Testis (tissue), 3 donors: Measurements from ENCODE around the gene MIER2. TPM values are rescaled to one million over a fixed set of nuclear protein-coding genes. Genes with fewer than 3 reads are reported as not detected.
"Not testable (repeated sequence)": the region's sequence is repeated elsewhere in the genome, so short reads cannot be mapped to it uniquely, and the experiment has no call there.

ENCODE experiments used
- DNase-seq: peaks from one replicate; pipeline ENCODE4 v3.0.0-alpha.2; 2019
- H3K27ac ChIP-seq, 2 donors: fragments of 200-600 bp; sonication (generic); one replicate each; pipeline ENCODE4 v1.5.1; 2019
- H3K27me3 ChIP-seq: fragments of 200-600 bp; sonication (generic); one replicate; pipeline ENCODE4 v1.5.1; 2019
- H3K36me3 ChIP-seq: fragments of 200-600 bp; sonication (generic); one replicate; pipeline ENCODE4 v1.5.1; 2017; ENCODE audit warnings: low read depth; ENCODE audit errors: missing control alignments
- H3K4me1 ChIP-seq: fragments of 200-600 bp; sonication (generic); one replicate; pipeline ENCODE4 v1.5.1; 2019
- H3K4me3 ChIP-seq, 2 donors: fragments of 200-600 bp; sonication (generic); one replicate each; pipeline ENCODE4 v1.5.1; 2017 to 2019
- H3K9me3 ChIP-seq: fragments of 200-600 bp; sonication (generic); one replicate; pipeline ENCODE4 v1.5.1; 2017
- CTCF ChIP-seq, 3 experiments: fragments of 450-650 bp in 2 of 3; fragments of 200-600 bp in 1 of 3; sonication (generic) in 1 of 3; IDR thresholded peaks; one replicate each; pipeline ENCODE4 v1.5.1; 2016 to 2019; ENCODE audit warnings: antibody characterized with exemption in 3 of 3, mild to moderate bottlenecking in 2 of 3, moderate library complexity in 1 of 3
- POLR2A ChIP-seq: fragments of 450-650 bp; IDR thresholded peaks from one replicate; pipeline ENCODE4 v1.6.1; 2017; ENCODE audit warnings: antibody characterized with exemption, mild to moderate bottlenecking, moderate library complexity
- WGBS, 2 donors: methylation state at CpG; one replicate each; pipeline ENCODE4 v1.1.5; 2018; 5-methylcytosine and 5-hydroxymethylcytosine counted together
- intact Hi-C: fragments of 100-400 bp; cut with DNase I; formaldehyde crosslinking; loops from one replicate; pipeline ENCODE4 v1.15.1; 2023; ENCODE audit warnings: low total_unique reads
- polyA plus RNA-seq: library from polyadenylated mRNA; stranded (reverse); fragments of 350-450 nt; fragmentation: Illumina TruSeq; extraction: RNeasy Lipid Tissue Mini Kit (QIAGEN cat#74804); gene quantifications from one replicate; pipeline ENCODE4 v1.2.3, GENCODE V29; 2014; ENCODE audit warnings: low read depth, low replicate concordance; ENCODE audit not compliant: insufficient read depth
- total RNA-seq, 2 donors: library from RNA; depleted of rRNA; stranded (reverse); fragments of >200 nt; gene quantifications; one replicate each; pipeline ENCODE4 v1.2.3, GENCODE V29; 2016

Gene MIER2
- total and polyA plus RNA-seq, 3 donors from 2014 or later: 47.6 to 64.0 (median 54.6) TPM

GRCh38 chr19:383040-383439 lies 38.4 kb upstream of the MIER2 start:
- intact Hi-C loops: no loop called here
- H3K4me3 ChIP-seq: no peak overlapping the region
- H3K36me3 ChIP-seq: no peaks in the 10 kb centered on the region
- H3K9me3 ChIP-seq: no peaks in the 10 kb centered on the region
- H3K4me1 ChIP-seq: no peaks in the 10 kb centered on the region
- no peaks in the 10 kb centered on the region for H3K27me3 ChIP-seq
- DNase-seq: no peak
- TF ChIP-seq CTCF (IDR thresholded peaks at IDR 0.05): no peak
- no peak for TF ChIP-seq POLR2A
- no peak overlapping the region for H3K27ac ChIP-seq
- 84 to 87% methylated on average over 19 of the region's 19 CpGs for WGBS, 2 donors

- intact Hi-C loops, DNase-seq, H3K36me3 ChIP-seq, H3K27me3 ChIP-seq, H3K9me3 ChIP-seq, H3K27ac ChIP-seq, H3K4me3 ChIP-seq, H3K4me1 ChIP-seq: not testable (repeated sequence)
- WGBS, 2 donors: 77 to 83% methylated on average over 9 of the region's 9 CpGs
These were observed 38.0 kb upstream of the MIER2 start for GRCh38 chr19:382578-382977.

GRCh38 chr19:381901-382300 lies 37.3 kb upstream of the MIER2 start:
- WGBS, 2 donors: 80 to 81% methylated on average over 11 of the region's 11 CpGs
- not testable (repeated sequence) for H3K9me3 ChIP-seq, DNase-seq

GRCh38 chr19:380618-381219 lies 36.1 kb upstream of the MIER2 start:
- H3K9me3 ChIP-seq, intact Hi-C loops: not testable (repeated sequence)
- 64 to 68% methylated on average over 15 to 17 of the region's 17 CpGs for WGBS, 2 donors

More at GRCh38 chr19:381901-382300, 37.3 kb upstream of the MIER2 start:
- H3K27me3 ChIP-seq, H3K4me1 ChIP-seq, H3K36me3 ChIP-seq, H3K27ac ChIP-seq, intact Hi-C loops, H3K4me3 ChIP-seq: not testable (repeated sequence)

GRCh38 chr19:379796-380195 lies 35.2 kb upstream of the MIER2 start:
- TF ChIP-seq CTCF (IDR thresholded peaks at IDR 0.05): no peak
- TF ChIP-seq POLR2A: no peak
- intact Hi-C loops: no loop called here
- Histone ChIP-seq H3K36me3 (no peaks in the 10 kb centered on the region), H3K27me3 (no peaks in the 10 kb centered on the region), H3K9me3 (no peaks in the 10 kb centered on the region), H3K4me3 (no peak overlapping the region), H3K27ac (no peak overlapping the region), H3K4me1 (no peaks in the 10 kb centered on the region)
- WGBS, 2 donors: 88 to 90% methylated on average over 16 of the region's 16 CpGs
- DNase-seq: no peak

More at GRCh38 chr19:380618-381219, 36.1 kb upstream of the MIER2 start:
- H3K36me3 ChIP-seq, H3K27me3 ChIP-seq, H3K4me3 ChIP-seq, H3K4me1 ChIP-seq, H3K27ac ChIP-seq, DNase-seq: not testable (repeated sequence)

GRCh38 chr19:378706-379105 lies 34.1 kb upstream of the MIER2 start:
- WGBS, 2 donors: 93 to 94% methylated on average over 8 to 14 of the region's 14 CpGs
- intact Hi-C loops: no loop called here

More at GRCh38 chr19:378706-379105, 34.1 kb upstream of the MIER2 start:
- TF ChIP-seq CTCF (IDR thresholded peaks at IDR 0.05): no peak
- no peak for TF ChIP-seq POLR2A
- DNase-seq: no peak
- Histone ChIP-seq H3K9me3 (no peaks in the 10 kb centered on the region), H3K27me3 (no peaks in the 10 kb centered on the region), H3K27ac (no peak overlapping the region), H3K36me3 (no peaks in the 10 kb centered on the region), H3K4me3 (no peak overlapping the region), H3K4me1 (no peaks in the 10 kb centered on the region)
